HG02678 (cell line): ENCODE measurements around the gene TTC28.
"Not testable (repeated sequence)": the region's sequence is repeated elsewhere in the genome, so short reads cannot be mapped to it uniquely, and the experiment has no call there.

Source experiments
- ATAC-seq: cut with Tn5 transposase; IDR thresholded peaks from one replicate; pipeline ENCODE4 v1.9.1; 2021; ENCODE audit warnings: mild to moderate bottlenecking, moderate library complexity; ENCODE audit not compliant: unreplicated experiment

The TTC28 gene

DNA sequence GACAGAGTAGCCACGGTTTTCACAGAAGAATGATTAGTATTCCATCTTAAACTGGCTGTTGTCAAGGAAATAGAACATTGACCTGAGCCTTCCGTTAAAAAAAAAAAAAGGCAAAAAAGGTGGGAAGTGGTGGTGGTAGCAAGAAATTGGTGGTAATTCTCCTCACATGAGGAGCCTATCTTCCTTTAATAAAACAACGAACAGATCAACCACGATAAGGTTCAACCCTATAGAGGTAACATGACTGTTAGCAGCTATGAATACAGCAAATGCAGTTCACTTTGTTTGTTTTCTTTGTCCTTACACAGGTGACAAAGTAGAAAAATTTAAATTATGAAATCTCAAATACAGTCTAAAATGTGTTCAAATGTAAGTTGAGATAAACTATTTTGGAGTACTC lies 181.6 kb downstream of the TTC28 start:
- no peak for ATAC-seq

DNA sequence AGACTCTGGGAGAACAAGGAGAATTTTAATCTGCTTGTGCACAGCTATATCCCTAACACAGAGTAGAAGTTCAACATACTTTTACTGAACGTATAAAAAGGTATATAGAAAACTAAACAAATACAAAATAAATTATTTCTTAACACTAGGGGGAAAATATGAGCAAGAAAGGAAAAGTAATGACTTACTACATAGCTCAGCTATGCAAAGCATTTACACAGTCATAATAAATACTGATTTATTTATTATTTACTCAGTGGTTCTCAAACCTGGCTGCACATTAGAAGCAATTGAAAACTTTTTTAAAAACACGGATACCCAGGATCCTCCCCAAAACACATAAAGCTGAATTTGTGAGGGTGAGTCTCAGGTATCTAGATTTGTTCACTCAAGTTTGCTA lies 182.5 kb downstream of the TTC28 start:
- no peak for ATAC-seq

DNA sequence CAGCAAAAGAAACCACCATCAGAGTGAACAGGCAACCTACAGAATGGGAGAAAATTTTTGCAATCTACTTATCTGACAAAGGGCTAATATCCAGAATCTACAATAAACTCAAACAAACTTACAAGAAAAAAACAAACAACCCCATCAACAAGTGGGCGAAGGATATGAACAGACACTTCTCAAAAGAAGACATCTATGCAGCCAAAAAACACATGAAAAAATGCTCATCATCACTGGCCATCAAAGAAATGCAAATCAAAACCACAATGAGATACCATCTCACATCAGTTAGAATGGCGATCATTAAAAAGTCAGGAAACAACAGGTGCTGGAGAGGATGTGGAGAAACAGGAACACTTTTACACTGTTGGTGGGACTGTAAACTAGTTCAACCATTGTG lies 188.4 kb downstream of the TTC28 start:
- not testable (repeated sequence) for ATAC-seq

DNA sequence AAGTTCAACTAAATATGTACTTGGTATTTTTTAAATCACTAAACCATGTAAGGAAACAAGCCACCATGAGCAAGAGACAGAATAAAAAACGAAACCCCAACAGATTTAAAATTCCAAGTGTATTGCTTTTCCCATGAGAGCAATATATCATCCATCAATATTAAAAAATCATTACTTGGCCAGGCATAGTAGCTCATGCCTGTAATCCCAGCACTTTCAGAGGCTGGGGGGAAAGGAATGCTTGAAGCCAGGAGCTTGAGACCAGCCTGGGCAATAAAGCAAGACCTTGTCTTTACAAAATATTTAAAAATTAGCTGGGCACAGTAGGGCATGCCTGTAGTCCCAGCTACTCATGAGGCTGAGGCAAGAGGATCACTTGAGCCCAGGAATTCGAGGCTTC lies 190.8 kb downstream of the TTC28 start:
- ATAC-seq = no peak

DNA sequence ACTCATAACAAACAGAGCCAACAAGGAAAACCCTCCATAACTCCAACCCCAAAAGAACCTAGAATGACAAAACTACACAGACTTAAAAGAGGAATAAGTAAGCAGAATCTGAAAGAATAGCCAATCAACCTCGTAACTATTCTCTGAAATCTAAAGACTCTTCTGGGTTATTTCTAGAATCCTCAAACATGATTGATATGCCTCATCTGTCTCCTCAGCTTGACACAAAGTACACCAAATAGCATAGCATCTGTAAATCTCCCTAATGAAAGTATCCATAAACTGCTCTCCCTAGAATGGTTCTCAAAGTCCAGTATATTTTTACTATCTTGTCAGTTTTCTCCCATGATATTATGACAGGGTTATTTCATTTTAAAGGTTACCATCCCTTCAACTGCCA lies 195.0 kb downstream of the TTC28 start:
- ATAC-seq = no peak

DNA sequence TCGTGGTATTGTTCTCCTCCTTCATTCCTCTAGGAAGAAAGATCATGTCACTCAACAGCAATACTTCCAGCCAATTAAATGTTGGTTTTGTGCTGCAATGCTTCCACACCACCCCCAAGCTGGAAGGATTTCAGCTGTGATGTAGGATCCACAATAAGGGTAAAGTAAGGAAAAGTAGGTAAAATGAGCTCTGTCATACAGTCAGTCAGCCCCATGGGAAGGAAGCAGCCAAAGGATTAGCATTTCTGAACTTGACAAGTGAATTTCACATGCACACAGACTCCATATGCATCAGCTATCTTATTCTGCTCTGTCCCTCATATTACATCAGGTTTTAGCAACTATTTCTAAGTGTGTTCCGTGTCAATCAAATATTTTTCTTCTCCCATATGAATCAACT lies 197.9 kb downstream of the TTC28 start:
- no peak for ATAC-seq

DNA sequence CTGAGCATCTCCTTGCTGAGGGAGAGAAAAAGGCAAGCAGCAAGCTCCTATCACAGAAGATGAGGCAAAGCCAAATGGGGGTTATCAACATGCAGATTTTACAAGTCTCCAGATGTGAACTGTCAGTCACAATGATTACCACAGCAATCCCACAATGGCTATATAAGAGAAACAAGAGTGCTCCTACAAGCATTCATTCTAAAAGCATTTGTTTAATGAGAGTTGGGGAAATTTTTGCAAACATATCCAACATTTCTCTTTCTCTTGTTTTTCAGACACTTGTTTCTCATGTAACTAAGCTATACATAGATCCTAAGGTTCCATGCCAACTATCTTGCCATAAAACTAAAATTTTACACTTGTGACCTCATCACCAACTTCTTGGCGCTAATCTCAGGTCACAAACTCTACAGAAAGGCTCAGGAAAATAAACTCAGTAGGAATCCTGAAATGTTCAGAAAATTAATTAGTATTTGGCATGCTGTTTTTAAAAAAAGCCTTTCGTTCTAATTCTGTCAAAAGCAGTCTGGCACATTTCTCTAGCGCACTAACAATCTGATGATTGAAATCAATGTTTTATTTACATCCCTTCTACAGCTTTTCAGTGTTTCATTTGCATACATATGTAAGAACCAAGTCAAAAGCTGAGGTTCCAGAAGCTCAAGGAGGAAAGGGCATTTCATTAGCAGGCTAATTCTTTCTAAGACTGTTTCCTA lies 199.5 kb downstream of the TTC28 start:
- ATAC-seq = no peak

DNA sequence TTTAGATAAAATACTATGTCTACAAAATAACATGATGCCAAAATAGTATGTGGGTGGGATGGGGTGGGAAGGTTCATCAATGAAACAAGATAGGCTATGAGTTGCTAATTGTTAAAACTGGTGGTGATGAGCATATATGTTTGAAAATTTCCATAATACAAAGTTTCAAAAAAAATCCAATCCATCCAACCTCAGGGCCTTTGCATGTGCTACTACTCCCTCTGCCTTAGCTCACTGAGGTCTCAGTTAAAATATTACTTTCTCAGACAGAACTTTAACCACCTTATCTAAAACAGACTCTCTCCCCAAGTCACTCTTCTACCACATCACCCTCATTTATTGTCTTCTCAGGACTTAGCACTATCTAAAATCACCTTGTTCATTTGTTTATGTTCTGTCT lies 201.1 kb downstream of the TTC28 start:
- no peak for ATAC-seq

DNA sequence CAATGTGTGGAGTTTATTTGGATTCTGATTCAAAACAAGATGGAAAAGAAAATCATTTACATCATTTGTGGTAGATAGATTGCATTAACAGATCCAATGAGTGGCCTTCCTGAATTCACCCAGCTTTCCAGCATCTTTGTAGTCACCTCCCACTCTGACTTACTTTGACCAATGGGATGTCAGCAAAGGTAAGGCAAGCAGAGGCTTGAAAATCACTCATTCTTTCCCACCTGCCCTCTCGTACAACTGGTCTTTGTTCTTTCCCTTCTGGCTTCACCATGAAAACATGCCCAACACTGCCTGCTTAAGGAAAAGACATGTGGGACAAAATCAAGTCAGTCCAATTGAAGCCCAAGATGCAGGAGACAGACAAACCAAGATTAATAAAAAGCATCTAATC lies 202.1 kb downstream of the TTC28 start:
- no peak for ATAC-seq

DNA sequence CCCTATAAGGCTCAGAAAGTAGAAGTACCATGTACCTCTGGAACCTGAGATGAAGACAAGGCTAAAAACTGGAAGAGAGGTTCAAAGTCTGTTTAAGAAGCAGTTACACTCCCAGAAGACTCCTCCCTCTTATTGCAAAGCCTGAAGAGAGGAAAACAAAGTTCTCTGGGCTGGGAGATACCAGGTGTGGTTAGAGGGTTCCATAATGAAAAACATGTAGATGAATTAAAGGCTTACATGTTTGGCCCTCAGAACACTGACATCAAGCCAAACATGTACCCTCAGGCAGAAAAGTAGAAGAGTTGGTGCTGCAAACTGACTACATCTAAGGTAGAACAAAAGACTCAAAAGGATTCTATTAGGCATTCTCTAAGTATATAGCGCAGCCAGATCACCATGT lies 205.3 kb downstream of the TTC28 start:
- no peak for ATAC-seq

DNA sequence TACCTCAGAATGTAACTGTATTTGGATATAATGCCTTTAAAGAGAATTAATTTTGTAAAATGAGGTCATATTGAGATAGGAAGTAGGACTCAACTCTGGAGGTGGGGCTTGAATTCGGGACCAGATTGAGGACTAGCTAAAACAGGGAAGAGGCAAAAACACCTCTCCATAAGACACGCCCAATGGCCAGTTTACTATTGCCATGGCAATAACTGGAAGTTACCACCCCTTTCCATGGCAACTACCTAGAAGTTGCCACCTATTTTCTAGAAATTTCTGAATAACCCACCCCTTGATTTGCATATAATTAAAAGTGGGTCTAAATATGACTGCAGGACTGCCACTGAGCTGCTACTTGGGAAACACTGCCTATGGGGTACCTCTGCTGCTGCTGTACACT lies 206.4 kb downstream of the TTC28 start:
- ATAC-seq = no peak

DNA sequence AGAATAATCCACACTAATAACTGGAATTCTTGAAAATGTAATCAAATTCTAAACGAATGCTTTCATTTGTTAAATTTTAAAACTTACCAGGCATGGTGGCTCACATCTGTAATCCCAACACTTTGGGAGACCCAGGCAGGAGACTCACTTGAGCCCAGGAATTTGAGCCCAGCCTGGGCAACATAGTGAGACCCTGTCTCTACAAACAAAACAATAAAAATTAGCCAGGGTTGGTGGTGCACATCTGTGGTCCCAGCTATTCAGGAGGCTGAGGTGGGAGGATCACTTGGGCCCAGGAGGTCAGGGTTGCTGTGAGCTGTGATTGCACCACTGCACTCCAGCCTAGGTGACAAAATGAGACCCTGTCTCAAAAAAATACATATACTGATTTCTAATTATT lies 212.6 kb downstream of the TTC28 start:
- ATAC-seq = not testable (repeated sequence)

DNA sequence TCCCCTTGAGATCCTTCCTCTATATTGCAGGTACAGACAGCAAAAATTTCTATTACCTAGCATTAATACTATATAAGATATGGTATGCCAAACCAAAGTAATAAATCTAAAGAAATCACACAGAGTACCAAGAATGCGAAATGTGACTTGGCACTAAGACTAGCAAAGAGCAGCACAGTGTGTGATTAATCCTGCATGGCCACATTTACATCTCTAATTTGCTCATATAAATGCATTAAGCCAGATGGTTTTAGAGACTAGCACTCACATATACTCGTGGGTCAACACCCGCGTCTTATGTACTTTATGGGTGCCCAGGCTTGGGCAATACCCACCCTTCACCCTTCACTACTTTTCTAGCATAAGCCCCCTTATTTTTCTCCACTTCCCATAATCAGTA lies 213.2 kb downstream of the TTC28 start:
- ATAC-seq = no peak

DNA sequence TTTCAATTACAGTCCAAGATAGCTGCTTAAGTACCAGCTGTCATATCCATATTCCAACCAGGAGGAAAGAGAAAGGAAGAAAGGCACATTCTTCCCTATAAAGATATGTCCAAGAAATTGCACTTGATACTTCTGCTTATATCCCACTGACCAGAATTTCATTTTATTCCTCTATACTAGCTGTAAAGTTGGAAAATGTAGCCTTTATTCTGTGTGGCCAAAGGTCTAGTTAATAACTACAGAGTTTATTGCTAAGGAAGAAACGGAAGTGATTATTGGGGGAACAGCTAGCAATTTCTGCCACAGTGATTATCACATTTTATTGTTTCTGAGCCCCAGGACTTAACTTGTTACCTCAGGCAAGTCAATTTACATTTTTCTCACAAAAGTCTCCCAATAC lies 213.8 kb downstream of the TTC28 start:
- ATAC-seq = no peak

DNA sequence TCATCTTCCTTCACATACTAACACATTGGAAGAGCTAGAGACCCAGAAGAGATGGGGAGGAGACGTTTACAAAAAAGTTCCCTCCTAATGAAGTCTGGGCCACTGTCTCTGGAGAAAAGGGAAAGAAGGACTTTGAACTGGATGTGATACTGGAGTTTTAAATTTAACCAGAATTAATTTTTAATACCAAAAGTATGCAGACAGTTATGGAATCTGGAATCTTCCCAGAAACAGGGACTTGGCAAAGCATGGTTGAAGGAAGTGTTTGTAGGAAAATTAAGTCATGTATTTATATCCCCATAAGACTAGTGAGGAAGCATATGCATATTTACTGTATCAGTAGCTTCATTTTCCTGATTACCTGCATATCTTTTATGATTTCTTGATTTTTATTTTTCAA lies 215.5 kb downstream of the TTC28 start:
- no peak for ATAC-seq

DNA sequence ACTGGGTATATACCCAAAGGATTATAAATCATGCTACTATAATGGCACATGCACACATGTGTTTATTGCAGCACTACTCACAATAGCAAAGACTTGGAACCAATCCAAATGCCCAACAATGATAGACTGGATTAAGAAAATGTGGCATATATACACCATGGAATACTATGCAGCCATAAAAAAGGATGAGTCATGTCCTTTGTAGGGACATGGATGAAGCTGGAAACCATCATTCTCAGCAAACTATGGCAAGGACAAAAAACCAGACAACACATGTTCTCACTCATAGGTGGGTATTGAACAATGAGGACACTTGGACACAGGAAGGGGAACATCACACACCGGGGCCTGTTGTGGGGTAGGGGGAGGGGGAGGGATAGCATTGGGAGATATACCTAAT lies 216.2 kb downstream of the TTC28 start:
- ATAC-seq = not testable (repeated sequence)

DNA sequence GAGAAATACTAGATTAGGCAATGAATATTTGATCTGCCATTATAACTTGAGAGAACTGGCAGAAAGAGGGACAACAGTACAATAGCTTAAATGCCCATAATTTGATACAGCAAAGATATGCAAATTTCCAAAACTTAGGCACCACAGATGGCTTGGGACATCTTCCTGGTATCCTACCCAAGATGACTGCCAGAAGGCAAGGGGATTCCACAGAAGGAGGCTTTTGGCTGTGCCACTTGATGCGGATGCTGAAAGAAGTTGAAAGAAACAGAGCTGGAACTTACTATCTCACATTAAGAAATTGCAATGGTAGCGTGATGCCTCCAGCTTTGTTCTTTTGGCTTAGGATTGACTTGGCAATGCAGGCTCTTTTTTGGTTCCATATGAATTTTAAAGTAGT lies 216.7 kb downstream of the TTC28 start:
- no peak for ATAC-seq

DNA sequence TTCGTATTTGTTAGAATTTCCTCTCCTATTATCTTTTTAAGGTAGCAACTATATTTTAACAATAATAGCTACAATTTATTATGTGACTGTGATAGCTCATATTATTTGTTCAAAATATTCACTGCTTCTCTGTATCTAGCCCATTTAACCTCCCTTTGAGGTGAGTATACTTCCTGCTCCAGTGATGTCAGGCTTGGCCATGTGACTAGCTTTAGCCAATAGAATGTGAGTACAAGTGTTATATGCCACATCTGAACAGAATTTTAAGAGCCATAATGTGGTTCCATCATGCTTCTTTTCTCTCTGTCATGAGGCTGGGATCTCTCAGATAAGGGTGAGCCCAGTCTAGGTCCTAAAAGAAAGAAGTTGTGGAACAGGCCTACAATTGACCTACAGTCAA lies 217.6 kb downstream of the TTC28 start:
- no peak for ATAC-seq

DNA sequence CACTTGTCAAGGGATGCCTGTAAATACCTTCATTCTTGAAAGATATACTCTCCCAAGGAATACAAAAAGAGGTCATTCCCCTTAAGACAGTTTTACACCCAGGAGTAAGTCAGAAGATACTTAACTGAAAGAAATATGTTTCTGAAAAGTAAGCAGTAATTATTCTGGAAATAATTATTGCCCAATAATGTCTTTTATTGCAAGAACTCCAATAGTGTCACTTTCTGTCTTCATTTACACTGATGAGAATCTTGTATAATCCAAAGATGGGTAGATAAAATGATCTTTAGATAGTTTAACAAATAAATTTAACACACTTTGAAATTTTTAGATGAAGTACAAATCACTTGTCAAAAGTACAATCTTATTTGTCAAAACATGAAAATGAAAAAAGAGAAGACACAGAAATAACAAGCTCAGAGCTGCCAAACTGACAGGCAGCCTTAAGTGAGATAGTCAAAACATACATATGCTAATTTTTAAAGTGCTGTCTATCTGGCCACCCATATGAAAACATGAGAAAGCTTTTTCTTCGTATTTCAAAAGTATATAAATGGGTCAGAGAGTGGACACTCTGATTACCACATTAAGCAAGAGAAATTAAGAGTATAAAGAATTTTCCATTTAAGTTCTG lies 225.1 kb downstream of the TTC28 start:
- no peak for ATAC-seq

DNA sequence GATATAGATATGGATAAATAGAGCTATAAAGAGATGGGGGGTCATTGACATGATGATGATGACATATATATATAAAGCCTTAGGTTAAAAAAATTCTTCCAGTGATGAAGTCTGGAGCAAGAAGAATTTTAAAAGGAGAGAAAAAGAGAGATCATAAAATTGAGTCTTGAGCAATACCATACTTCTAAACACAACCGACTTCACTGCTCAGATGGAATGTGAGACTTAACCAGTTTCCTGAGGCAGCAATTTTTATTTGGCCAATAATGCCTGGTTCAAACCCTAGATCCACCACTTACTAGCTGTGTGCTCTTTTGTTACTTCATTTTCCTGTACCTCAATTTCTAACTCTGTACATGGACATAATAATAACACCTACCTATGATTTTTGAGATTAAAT lies 229.5 kb downstream of the TTC28 start:
- ATAC-seq = no peak

DNA sequence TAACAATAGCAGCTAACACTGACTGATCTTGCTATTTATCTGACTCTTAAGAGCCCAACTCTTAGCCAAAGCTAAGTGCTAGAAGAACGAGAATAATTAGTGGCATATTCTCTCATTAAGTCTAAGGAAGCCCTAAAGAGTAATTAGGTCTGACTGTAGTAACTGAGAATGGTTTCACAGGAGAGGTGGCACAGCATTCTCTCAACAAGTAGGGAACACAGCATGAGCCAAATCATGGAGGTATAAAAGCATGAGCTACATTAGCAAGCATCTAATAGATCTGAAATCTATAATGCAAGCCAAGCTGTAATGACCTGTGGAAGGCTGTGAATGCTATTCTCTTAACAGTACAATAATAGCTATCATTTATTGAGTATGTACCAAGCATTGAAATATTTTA lies 230.6 kb downstream of the TTC28 start:
- no peak for ATAC-seq

DNA sequence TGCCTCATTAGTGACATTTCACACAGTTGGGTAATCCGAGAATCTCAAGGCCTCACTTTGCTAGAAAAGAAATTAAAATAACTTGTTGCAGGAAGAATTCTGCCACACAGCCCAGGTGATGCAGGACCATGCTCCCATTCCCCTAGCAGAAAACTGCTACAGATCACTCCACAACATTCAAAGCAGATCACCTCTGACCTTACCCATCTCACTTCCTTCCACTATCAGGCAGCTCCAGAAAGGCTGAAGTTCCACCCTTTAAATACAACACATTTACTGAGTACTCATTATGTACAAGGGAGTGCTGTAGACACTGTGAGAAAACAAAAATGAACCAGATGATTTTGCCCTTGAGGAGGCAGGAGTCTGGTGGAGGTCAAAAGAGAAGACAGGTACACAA lies 231.0 kb downstream of the TTC28 start:
- no peak for ATAC-seq

DNA sequence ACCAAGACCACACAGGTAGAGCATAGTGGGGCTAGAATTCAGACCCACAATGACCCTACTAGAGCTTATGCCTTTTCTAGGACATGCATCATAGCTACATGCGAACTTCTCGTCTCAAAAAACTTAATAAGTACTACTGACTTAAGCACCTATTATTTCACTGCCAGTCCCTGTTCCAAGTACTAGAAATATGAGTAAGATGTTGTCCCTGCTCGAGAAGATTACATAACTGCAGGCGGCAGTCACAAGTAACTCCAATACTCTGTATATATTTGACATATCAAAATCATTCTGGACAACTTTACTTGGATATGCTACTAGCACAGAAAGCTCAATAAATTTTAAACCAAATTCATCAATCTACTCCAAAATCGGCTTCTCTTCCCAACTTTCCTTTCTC lies 235.0 kb downstream of the TTC28 start:
- no peak for ATAC-seq
